ENCODE data around the gene SELENOW.

DNA sequence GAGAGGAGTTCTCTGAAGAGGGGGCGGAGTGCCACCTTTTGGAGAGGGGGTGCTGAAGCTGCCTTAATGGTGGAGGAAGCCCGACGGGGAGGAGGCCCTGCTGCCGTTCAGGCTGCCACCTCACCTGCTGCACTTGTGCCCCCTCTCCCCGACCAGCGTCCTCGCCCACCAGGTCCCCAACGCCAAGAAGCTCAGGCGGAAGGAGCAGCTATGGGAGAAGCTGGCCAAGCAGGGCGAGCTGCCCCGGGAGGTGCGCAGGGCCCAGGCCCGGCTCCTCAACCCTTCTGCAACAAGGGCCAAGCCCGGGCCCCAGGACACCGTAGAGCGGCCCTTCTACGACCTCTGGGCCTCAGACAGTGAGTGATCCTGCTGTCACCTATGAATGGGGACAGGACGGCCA lies 27.8 kb upstream of the SELENOW start:
- TF ChIP-seq, protein P1, sequence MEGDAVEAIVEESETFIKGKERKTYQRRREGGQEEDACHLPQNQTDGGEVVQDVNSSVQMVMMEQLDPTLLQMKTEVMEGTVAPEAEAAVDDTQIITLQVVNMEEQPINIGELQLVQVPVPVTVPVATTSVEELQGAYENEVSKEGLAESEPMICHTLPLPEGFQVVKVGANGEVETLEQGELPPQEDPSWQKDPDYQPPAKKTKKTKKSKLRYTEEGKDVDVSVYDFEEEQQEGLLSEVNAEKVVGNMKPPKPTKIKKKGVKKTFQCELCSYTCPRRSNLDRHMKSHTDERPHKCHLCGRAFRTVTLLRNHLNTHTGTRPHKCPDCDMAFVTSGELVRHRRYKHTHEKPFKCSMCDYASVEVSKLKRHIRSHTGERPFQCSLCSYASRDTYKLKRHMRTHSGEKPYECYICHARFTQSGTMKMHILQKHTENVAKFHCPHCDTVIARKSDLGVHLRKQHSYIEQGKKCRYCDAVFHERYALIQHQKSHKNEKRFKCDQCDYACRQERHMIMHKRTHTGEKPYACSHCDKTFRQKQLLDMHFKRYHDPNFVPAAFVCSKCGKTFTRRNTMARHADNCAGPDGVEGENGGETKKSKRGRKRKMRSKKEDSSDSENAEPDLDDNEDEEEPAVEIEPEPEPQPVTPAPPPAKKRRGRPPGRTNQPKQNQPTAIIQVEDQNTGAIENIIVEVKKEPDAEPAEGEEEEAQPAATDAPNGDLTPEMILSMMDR (IDR thresholded peaks at IDR 0.05) = no peak
- TF ChIP-seq POLR2A (IDR thresholded peaks at IDR 0.05) = no peak

All from Peyer's patch (tissue), 4 donors.